A673 (cell line): Measurements from ENCODE around the gene PFN3. TPM values are rescaled to one million over a fixed set of nuclear protein-coding genes. Genes with fewer than 3 reads are reported as not detected.

Experiments used
- BruUV-seq: library from RNA; stranded (reverse); fragments of 400-500 nt; replicated peaks from 2 replicates; lab custom pipeline; 2021; lab: Mats Ljungman, UMichigan
- CTCF ChIA-PET: fragments of 300-600 bp; sonication (Branson Sonifier 250); formaldehyde crosslinking; loops from one replicate; lab custom pipeline; 2022; ENCODE audit warnings: antibody characterized with exemption; lab: Charles Lee
- POLR2A ChIA-PET: fragments of 300-600 bp; sonication (Branson Sonifier 250); formaldehyde crosslinking; loops from one replicate; lab custom pipeline; 2022; ENCODE audit warnings: antibody characterized with exemption; ENCODE audit not compliant: low non-redundant PET; lab: Charles Lee
- DNase-seq: peaks from one replicate; pipeline ENCODE4 v3.0.0-alpha.2; 2015; ENCODE audit warnings: low spot score
- H3K27ac ChIP-seq: fragments of 200-600 bp; sonication (generic); 2 replicates; pipeline ENCODE4 v1.5.1; 2016; ENCODE audit warnings: mixed run types, low read depth, mild to moderate bottlenecking, mixed read lengths, antibody characterized with exemption, low read length; ENCODE audit not compliant: poor library complexity, severe bottlenecking
- H3K27me3 ChIP-seq: fragments of 200-600 bp; sonication (generic); replicated peaks from 2 replicates; pipeline ENCODE4 v1.6.1; 2017; ENCODE audit warnings: mixed run types, low read depth, mild to moderate bottlenecking, mixed read lengths, antibody characterized with exemption, low read length; ENCODE audit not compliant: insufficient read depth, poor library complexity
- H3K36me3 ChIP-seq: fragments of 200-600 bp; sonication (generic); 2 replicates; pipeline ENCODE4 v1.6.1; 2016; ENCODE audit warnings: mixed run types, mild to moderate bottlenecking, mixed read lengths, antibody characterized with exemption, low read length; ENCODE audit not compliant: insufficient read depth, poor library complexity, severe bottlenecking
- H3K4me1 ChIP-seq: fragments of 200-600 bp; sonication (generic); 2 replicates; pipeline ENCODE4 v1.6.1; 2017; ENCODE audit warnings: mixed run types, mild to moderate bottlenecking, mixed read lengths, antibody characterized with exemption, low read length; ENCODE audit not compliant: insufficient read depth, poor library complexity, severe bottlenecking
- H3K4me3 ChIP-seq: fragments of 200-600 bp; sonication (generic); 2 replicates; pipeline ENCODE4 v1.5.1; 2016; ENCODE audit warnings: low read depth, mixed run types, mild to moderate bottlenecking, mixed read lengths, low read length; ENCODE audit not compliant: poor library complexity, severe bottlenecking
- H3K9me3 ChIP-seq: fragments of 200-600 bp; sonication (generic); 2 replicates; pipeline ENCODE4 v1.6.1; 2016; ENCODE audit warnings: mixed run types, low read depth, mild to moderate bottlenecking, mixed read lengths, antibody characterized with exemption, low read length; ENCODE audit not compliant: poor library complexity, severe bottlenecking
- CTCF ChIP-seq: fragments of 300-800, 200-600 bp; sonication (generic); conservative IDR thresholded peaks from 2 replicates; pipeline ENCODE4 v1.5.1; 2017; ENCODE audit warnings: low read depth, mild to moderate bottlenecking, antibody characterized with exemption, low read length, moderate library complexity, mixed read lengths
- EZH2 ChIP-seq: fragments of 200-600 bp; sonication (generic); IDR thresholded peaks from 2 replicates; pipeline ENCODE4 v1.6.1; 2017; ENCODE audit warnings: borderline replicate concordance, low read depth, mild to moderate bottlenecking, mixed read lengths, antibody characterized with exemption, low read length; ENCODE audit not compliant: poor library complexity, severe bottlenecking
- intact Hi-C: fragments of 100-400 bp; cut with micrococcal nuclease; formaldehyde crosslinking; loops from one replicate; pipeline ENCODE4 v1.10.0; 2022; ENCODE audit not compliant: unreplicated experiment
- total RNA-seq: library from RNA; stranded (reverse); gene quantifications from 2 replicates; pipeline ENCODE4 v1.2.3, GENCODE V29; 2021

Gene PFN3
- total RNA-seq, 1 experiment from 2014 or later: not detected

- no peaks in the 10 kb centered on the region for H3K27me3 ChIP-seq
- H3K4me3 ChIP-seq: peak overlapping the region; percentile 76
These were observed 27.6 kb upstream of the PFN3 start for GRCh38 chr5:177427919-177428573.

GRCh38 chr5:177427211-177427822 lies 26.9 kb upstream of the PFN3 start:
- TF ChIP-seq EZH2 (no peak), CTCF (no peak)
- no peaks in the 10 kb centered on the region for H3K9me3 ChIP-seq
- H3K27ac ChIP-seq: peak overlapping the region; percentile 84
- H3K4me3 ChIP-seq: peak overlapping the region; percentile 76
- H3K36me3 ChIP-seq: peaks cover 4% of the 10 kb centered on the region
- BruUV-seq: TSS peak; percentile 63
- H3K4me1 ChIP-seq: peaks cover 13% of the 10 kb centered on the region
- no peaks in the 10 kb centered on the region for H3K27me3 ChIP-seq
- POLR2A ChIA-PET: interaction anchor here (0.6 kb wide), 1 partner anchor 1814 kb away, joined by 3 read pairs; no protein-coding TSS in a partner anchor
- no peak for DNase-seq
- intact Hi-C loops: no loop called here
- CTCF ChIA-PET: interaction anchor here (0.6 kb wide), 1 partner anchor 62 kb away, joined by 4 read pairs; no protein-coding TSS in a partner anchor

More at GRCh38 chr5:177427919-177428573, 27.6 kb upstream of the PFN3 start:
- no TSS peak for BruUV-seq
- H3K27ac ChIP-seq: peak overlapping the region; percentile 84
- ChIA-PET POLR2A (interaction anchor here (0.6 kb wide), 1 partner anchor 1814 kb away, joined by 3 read pairs; no protein-coding TSS in a partner anchor), CTCF (no interaction called here)
- no peaks in the 10 kb centered on the region for H3K9me3 ChIP-seq
- peaks cover 10% of the 10 kb centered on the region for H3K36me3 ChIP-seq
- intact Hi-C loops: no loop called here
- no peak for DNase-seq
- TF ChIP-seq EZH2: no peak
- no peak for TF ChIP-seq CTCF
- peaks cover 13% of the 10 kb centered on the region for H3K4me1 ChIP-seq

- BruUV-seq: no TSS peak
These were observed 26.2 kb upstream of the PFN3 start, which contains the start of gene GRK6 for GRCh38 chr5:177426566-177427210. Gene GRK6 (plus strand): TSS chr5:177426676. CDS start chr5:177426846, 170 bp downstream.

More at GRCh38 chr5:177426566-177427210, 26.2 kb upstream of the PFN3 start, which contains the start of gene GRK6:
- no peaks in the 10 kb centered on the region for H3K36me3 ChIP-seq
- ChIA-PET CTCF (interaction anchor here (0.6 to 1.3 kb wide), 5 partner anchors 28 to 484 kb away, joined by 3 to 8 read pairs (median 5); no protein-coding TSS in a partner anchor), POLR2A (interaction anchor here (0.6 kb wide), 2 partner anchors 75 to 90 kb away, joined by 4 to 13 read pairs; partner anchors contain the start of genes DDX41 and LMAN2)
- peak within 1 kb of the TSS; percentile 76 for H3K4me3 ChIP-seq
- H3K27me3 ChIP-seq: no peaks in the 10 kb centered on the region
- peak; percentile 39 for DNase-seq
- intact Hi-C loops: no loop called here
- TF ChIP-seq EZH2 (no peak), CTCF (no peak)
- no peaks in the 10 kb centered on the region for H3K9me3 ChIP-seq
- peak within 1 kb of the TSS; percentile 84 for H3K27ac ChIP-seq
- H3K4me1 ChIP-seq: peaks cover 13% of the 10 kb centered on the region
